Measurements from ENCODE around the gene ZFYVE9.
"Not testable (repeated sequence)": the region's sequence is repeated elsewhere in the genome, so short reads cannot be mapped to it uniquely, and the experiment has no call there.

The ZFYVE9 gene, protein sequence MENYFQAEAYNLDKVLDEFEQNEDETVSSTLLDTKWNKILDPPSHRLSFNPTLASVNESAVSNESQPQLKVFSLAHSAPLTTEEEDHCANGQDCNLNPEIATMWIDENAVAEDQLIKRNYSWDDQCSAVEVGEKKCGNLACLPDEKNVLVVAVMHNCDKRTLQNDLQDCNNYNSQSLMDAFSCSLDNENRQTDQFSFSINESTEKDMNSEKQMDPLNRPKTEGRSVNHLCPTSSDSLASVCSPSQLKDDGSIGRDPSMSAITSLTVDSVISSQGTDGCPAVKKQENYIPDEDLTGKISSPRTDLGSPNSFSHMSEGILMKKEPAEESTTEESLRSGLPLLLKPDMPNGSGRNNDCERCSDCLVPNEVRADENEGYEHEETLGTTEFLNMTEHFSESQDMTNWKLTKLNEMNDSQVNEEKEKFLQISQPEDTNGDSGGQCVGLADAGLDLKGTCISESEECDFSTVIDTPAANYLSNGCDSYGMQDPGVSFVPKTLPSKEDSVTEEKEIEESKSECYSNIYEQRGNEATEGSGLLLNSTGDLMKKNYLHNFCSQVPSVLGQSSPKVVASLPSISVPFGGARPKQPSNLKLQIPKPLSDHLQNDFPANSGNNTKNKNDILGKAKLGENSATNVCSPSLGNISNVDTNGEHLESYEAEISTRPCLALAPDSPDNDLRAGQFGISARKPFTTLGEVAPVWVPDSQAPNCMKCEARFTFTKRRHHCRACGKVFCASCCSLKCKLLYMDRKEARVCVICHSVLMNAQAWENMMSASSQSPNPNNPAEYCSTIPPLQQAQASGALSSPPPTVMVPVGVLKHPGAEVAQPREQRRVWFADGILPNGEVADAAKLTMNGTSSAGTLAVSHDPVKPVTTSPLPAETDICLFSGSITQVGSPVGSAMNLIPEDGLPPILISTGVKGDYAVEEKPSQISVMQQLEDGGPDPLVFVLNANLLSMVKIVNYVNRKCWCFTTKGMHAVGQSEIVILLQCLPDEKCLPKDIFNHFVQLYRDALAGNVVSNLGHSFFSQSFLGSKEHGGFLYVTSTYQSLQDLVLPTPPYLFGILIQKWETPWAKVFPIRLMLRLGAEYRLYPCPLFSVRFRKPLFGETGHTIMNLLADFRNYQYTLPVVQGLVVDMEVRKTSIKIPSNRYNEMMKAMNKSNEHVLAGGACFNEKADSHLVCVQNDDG (N-terminal part only)

DNA sequence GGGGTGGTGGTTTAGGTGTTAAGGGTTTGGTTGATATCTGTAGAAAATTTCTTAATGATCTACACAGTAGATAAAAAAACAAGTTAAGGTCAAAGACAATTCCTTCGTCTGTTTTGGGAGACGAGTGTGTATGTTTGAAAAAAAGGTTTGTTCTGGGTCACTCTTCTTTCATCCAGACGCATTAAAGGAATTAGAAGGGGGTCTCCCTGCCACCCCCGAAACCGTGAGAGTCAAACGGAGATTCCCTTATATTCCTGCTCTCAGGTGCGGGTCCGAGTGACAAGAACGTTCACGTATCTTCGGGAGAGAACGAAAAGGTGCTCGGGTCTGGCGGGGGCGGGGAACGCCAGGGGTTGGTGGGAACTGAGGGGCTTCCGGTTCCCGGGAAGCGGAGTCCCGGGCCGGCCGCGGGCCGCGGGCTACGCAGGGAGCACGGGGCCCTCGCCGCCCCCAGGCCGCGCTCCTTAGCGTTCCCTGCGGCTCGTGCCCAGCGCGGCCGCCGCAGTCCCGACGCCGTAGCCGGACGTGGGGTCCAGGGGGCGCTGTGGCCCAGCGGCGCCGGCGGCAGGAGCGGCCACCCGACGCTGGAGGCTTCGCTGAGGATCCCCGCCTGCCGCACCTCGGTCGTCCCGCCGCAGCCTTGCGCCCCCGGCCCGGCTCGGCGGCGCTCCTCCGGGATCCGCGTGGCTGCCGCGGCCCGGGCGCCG lies at the start of gene ZFYVE9:
TSS of gene ZFYVE9 (plus strand) at position 577 of the 707 bp plus-strand sequence. CDS start 91,118 bp downstream, outside the sequence.
- peak; percentile 59 for DNase-seq (ENCODE audit: low read depth)

DNA sequence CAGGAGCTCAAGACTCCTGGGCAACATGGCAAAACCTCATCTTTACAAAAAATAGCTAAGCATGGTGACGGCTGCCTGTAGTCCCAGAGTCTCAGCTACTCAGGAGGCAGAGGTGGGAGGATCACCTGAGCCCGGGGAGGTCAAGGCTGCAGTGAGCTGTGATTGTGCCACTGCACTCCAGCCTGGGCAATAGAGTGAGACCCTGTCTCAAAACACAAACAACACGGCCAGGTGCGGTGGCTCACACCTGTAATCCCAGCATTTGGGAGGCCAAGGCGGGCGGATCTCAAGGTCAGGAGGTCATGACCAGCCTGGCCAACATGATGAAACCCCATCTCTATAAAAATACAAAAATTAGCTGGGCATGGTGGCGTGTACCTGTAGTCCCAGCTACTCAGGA lies 47.6 kb upstream of the ZFYVE9 start:
- DNase-seq (ENCODE audit: low read depth), result not testable (repeated sequence)

DNA sequence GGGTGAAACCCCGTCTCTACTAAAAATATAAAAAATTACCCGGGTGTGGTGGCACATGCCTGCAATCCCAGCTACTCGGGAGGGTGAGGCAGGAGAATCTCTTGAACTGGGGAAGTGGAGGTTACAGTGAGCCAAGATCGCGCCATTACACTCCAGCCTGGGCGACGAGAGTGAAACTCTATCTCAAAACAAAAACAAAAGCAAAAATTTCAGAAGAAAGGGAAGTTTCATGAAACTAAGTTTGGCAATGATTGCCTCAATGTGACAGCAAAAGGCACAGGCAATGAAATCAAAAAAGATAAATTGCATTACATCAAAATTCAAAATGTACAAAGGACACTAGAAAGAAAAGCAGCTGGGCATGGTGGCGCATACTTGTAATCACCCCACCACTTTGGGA lies 45.7 kb upstream of the ZFYVE9 start:
- no peak for DNase-seq (ENCODE audit: low read depth)

DNA sequence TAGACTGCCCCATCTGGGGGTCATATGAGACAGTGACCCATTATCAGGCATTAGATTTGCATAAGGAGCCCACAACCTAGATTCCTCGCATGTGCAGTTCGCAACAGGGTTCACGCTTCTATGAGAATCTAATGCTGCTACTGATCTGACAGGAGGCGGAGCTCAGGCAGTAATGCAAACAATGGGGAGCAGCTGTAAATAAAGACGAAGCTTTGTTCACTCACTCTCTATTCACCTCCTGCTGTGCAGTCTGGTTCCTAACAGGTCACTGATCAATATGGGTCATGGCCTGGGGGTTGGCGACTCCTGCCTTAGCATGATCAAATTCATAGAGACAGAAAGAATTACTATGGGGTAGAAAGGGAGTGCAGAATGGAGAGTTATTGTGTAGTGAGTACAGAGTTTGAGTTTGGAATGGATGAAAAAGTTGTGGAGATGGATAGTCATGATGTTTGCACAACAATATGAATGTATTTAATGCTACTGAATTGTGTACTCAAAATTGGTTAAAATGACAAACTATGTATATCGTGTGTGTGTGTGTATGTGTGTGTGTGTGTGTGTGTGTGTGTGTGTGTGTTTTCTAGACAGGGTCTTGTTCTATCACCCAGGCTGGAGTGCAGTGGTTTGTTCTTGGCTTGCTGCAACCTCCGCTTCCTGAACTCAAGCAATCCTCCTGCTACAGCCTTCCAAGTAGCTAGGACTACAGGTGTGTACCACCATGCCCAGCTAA lies 43.6 kb upstream of the ZFYVE9 start:
- no peak for DNase-seq (ENCODE audit: low read depth)

DNA sequence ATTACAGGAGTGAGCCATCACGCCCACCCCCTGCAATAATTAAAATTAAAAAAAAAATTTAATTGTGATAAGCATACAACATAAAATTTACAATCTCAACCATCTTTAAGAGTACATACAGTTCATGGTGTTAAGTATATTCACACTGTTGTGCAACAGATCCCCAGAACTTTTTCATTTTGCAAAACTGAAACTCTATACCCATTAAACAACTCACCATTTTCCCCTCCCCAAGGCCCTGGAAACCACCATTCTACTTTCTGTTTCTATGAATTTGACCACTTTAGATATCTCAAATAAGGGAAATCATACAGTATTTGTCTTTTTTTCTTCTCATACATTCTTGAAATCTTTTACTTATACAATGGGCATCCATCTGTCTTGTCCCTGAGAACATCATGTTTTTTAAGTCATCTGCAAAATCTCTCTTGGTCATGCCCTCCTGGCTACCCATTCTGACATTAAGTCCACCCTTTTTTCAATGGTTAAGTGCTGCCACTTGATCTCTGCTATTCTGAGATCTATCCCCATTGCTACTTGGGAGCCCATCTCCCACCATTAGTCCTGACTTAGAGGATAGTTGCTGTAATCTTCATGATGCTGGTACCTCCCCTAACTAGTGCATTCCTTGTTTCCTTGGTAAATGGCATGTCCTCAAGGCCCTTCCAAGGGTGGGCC lies 39.4 kb upstream of the ZFYVE9 start:
- no peak for DNase-seq (ENCODE audit: low read depth)

DNA sequence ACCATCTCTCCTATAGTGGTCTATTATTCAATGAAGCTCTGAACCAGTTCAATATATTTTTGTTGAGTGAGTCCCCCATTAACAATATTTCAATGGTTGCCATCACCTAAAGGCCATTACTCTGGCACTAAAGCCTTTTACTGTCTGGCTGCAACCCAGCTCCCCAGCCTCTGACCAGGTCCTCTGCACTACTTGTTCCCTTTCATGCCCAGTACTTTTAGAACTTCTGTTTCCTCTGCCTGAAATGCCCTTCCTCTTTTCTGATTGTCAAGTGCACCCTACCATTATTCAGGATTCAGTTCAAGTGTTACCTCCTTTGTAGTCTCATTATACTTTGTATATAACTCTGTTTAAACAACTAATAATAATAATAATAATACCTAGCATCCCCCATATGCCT lies 30.4 kb upstream of the ZFYVE9 start:
- DNase-seq (ENCODE audit: low read depth), result no peak

DNA sequence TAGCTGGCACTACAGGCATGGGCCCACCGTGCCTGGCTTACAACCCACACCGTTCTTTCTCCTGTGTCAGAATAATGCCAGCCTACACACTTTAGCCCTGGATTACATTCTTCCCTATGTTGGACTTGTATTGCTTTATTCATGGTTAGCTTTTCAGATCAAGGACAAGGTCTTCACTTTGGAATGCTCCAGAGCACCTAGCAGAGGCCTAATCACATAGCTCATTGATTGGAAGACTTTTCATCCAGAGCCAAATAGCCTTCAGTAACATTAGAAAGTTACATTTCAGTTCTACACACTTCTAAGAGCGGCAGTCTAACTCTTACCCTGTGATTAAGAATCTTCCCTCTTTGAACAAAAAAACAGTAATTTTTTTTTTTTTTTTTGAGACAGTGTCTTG lies 29.4 kb upstream of the ZFYVE9 start:
- no peak for DNase-seq (ENCODE audit: low read depth)

DNA sequence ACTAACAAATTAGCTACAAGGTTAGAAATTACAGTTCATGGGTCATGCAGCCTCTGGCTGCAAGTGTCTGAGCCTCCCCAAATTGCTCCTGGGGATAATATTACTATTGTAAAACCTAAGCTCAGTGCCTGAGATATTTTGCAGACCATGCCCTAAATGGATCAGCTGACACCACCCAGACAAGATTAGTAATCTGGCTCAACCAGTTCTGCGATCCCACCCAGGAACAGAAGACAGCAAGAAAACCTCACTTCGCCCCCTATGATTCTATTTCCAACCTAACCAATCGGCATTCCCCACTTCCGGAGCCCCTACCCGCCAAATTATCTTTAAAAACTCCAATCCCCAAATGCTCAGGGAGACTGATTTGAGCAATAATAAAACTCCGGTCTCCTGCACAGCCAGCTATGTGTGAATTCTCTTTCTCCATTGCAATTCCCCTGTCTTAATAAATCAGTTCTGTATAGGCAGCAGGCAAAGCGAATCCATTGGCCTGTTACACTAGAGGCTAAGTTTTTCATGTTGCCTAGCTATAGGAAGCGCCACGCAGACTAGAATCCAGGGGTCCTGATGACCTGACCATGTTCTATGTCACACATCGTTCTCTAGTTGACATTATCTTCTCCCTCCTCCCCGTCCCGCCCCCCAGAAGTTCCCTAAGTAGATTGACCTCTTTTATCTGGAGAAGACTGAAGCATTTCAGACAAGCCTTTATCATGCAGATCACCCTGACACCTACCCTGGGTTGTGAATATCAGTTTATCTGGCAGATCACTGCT lies 22.4 kb upstream of the ZFYVE9 start:
- DNase-seq (ENCODE audit: low read depth), result no peak

DNA sequence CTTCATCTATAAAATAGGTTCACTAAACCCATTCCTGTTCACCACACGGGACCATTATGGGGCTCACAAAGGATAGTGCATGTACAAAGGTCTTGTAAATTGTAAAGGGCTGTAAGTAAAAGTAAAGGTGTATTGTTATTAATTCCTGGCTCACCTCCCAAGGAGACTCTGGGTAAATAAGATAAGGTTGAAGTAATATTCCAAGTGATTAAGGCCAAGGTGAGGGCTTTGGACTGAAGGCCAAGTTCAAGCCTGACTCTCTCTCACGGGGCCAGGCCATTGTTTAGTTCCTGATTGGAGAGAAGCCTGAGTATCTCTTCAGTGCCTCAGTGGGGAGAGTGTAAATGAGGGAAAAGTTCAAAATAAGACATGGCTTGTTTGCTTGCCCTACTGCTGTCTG lies 19.5 kb upstream of the ZFYVE9 start:
- no peak for DNase-seq (ENCODE audit: low read depth)

DNA sequence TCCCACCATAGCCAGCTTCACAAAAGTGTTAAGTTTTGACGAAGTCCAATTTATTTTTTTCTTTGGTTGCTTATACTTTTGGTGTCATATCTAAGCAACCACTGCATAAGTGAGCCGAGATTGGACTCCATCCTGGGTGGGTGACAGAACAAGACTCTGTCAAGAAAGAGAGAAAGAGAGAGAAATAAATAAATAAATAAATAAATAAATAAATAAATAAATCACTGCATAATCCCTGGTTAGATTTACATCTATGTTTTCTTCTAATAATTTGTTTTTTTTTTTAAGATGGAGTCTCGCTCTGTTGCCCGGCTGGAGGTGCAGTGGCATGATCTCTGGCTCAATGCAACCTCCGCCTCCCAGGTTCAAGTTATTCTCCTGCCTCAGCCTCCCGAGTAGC lies 18.3 kb upstream of the ZFYVE9 start:
- DNase-seq (ENCODE audit: low read depth), result no peak

DNA sequence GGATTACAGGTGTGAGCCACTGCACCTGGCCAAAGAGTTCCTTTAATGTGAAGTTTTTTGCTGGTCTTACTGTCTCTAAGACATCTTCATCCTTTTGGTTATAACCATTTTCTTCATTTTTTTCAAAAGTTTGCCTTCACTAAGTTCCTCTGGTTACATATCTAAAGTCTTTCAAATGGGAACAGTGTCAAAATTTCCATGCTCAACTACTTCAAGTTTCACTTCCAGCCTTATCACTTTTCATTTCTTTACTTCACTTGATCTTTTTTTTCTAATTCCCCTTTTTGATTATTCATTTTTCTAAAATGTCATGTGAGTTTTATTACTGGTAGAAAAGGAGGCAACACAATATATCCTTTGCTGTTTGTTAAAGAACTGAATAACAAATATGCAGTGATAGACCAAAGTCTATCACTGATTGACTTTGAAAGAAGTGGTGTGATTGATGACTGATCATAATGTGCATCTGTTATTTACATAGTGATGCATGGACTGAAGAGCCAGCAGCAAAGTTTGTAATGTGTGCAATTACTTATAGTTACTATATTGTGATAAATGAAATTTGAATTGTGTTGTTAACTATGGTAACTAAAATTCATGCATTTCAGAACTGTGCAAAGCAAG lies 16.0 kb upstream of the ZFYVE9 start:
- no peak for DNase-seq (ENCODE audit: low read depth)

DNA sequence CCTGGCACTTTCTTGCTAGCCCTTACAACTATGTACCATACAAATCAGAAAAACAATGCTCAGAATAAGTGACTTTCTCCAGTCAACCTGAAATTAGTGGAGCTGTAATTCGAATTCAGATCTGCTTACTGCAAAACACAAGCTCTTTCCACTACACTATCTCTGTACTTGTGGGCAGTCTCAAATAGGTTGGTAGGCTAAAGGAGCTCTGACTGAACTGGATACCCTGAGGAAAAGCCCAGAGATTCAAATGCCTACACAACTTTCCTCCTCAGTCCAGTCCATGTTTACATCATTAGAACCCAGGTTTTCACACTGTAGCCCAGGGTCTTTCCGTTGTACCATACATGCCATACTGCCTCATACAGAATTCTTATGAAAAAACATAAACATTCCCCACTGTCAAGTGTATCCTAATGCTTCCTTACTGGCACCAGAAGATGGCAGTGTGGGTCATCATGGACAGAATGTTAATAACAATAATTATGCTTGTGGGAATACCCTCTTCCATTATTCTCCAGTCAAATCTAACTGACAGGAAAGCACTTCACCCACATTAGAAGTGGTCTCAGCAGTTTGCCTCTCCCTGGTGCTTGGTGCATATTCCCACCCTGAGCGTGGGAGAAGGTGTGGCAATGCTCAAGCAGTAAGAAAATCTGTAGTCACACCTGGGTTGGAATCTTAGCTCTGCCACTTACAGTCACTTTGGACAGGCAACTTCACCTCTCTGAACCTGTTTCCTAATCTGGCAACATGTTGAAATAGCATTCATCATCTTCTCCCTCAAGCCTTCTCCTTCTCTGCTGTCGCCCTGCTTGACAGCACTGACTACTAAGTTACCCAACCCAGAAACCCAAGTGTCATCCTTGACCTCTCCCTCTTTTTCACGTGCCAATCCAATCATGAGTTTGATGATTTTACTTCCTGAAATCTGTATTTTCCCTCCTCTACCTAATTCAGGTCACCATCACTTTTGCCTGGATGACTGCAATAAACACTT lies 14.4 kb upstream of the ZFYVE9 start:
- peak; percentile 23 for DNase-seq (ENCODE audit: low read depth)

DNA sequence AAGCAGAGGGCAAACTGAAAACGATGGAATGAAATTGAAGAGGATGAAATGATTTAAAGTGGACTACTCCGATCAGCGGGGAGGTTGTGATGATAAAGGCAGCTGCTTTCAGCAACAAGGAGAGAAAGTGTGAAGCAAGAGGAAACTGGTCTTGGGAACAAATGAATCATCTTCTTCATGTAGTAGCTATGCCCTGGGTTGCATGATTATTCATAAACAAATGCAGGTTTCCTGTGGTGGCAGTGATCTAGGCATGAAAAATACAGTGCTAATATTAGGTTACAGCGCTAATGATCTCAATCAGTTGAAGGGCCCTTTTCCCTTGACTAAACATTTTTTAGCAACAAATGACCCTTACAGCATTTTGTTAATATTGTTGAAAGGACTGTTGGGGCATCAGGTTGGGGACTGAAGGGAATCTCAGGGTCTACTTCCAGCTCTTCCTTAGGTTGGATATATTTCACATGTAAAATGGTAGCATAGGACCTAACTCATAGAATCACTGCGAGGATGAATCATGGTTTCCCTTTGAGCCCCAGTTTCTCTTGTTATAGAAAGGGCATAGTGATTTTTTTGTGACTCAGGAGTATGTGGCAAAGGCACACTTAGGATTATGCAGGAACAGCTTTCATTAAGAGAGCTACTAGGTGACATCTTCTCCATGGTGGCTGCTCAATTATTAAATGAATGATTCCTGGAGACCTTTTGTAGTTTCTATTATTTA lies 1.9 kb upstream of the ZFYVE9 start:
- peak; percentile 60 for DNase-seq (ENCODE audit: low read depth)

DNA sequence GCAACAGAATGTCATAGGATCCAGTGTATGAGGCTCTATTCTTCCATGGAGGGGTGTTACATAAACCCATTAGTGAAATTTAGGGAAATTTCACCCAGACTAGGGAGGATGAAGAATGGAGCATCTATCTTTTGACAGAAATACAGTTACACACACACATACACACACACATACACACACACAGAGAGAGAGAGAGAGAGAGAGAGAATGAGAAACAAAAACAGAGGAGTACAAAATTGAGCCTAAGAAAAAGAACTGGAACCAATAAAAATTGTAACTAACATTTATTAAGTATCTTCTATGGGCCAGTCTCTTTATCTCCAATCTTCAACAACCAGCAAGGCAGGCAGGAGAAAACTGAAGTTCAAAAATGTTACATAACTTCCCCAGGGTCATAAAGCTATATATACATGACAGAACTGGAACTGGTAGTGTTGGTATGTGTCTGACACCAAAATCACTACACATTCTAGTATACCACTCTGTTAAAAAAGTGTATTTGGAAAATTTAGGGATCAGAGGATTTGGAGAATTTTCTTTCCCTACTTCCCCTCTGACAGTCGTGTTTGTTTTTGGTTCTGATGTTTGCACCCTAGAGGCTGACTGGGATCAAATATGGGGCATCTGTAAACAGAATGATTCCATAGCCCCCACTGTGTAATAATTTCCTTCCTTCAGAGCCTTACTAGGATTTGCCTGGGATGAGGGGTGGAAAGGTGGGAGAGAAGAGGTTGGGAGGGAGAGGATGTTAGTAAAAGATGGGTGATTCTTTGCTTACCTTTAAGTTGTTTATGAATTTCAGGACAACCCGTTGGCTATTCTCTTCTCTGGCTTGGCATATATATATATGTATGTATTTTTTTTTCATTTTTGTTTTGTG lies 1.0 kb upstream of the ZFYVE9 start:
- no peak for DNase-seq (ENCODE audit: low read depth)

DNA sequence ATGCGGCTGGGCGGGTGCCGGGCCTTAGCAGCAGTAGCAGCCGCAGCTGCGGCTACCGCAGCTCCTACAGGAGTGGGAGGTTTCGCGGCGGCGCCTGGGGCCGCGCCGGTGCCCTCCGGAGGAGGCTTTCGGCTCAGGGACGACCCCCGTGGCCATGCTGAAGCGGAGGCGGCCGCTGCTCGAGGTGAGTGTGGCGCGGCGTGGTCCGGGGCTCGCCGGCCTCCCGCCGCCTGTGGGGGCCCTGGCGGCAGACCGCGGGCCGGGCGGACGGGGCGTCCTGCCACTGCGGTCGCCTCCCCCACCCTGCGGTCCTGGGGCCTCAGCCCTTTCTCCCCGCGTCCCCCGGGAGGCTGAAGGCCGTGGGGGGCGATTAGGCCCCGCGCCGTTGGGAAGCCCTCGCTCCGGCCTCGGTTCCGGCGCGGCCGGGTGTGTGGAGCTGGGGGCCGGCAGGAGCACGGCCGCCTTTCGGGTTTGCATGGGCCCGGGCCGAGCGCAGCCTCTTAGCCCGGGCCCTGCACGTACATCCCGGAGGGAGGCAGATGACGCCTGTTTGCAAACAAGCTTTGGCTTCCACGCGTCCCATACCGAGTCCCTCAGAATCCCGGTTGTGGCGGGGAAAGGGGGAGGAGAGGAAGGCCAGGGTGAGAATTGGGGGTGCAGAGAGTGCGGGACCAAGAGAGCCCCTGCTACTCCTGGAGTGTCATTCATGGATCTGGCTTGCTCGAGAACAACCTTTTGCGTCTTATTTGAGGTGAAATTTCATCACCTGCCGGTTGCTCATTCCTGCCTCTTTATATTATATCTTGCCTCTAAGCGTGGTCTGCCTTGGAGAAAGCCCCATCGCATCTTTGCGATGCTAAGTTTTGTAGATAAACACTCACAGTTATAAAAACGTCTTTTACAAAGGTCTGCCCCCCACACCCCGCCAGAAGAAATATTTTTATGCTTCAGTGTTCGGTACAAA lies 613 bp downstream of the ZFYVE9 start:
- peak; percentile 30 for DNase-seq (ENCODE audit: low read depth)
